ENCODE data around the gene KRT84. TPM values are rescaled to one million over a fixed set of nuclear protein-coding genes. Genes with fewer than 3 reads are reported as not detected.

KRT84 gene
- total and polyA plus RNA-seq, 10 of the 15 experiments (the other 5 are each of a cell fraction or from before 2014, with no cell fraction given): not detected

- TF ChIP-seq, protein P1, sequence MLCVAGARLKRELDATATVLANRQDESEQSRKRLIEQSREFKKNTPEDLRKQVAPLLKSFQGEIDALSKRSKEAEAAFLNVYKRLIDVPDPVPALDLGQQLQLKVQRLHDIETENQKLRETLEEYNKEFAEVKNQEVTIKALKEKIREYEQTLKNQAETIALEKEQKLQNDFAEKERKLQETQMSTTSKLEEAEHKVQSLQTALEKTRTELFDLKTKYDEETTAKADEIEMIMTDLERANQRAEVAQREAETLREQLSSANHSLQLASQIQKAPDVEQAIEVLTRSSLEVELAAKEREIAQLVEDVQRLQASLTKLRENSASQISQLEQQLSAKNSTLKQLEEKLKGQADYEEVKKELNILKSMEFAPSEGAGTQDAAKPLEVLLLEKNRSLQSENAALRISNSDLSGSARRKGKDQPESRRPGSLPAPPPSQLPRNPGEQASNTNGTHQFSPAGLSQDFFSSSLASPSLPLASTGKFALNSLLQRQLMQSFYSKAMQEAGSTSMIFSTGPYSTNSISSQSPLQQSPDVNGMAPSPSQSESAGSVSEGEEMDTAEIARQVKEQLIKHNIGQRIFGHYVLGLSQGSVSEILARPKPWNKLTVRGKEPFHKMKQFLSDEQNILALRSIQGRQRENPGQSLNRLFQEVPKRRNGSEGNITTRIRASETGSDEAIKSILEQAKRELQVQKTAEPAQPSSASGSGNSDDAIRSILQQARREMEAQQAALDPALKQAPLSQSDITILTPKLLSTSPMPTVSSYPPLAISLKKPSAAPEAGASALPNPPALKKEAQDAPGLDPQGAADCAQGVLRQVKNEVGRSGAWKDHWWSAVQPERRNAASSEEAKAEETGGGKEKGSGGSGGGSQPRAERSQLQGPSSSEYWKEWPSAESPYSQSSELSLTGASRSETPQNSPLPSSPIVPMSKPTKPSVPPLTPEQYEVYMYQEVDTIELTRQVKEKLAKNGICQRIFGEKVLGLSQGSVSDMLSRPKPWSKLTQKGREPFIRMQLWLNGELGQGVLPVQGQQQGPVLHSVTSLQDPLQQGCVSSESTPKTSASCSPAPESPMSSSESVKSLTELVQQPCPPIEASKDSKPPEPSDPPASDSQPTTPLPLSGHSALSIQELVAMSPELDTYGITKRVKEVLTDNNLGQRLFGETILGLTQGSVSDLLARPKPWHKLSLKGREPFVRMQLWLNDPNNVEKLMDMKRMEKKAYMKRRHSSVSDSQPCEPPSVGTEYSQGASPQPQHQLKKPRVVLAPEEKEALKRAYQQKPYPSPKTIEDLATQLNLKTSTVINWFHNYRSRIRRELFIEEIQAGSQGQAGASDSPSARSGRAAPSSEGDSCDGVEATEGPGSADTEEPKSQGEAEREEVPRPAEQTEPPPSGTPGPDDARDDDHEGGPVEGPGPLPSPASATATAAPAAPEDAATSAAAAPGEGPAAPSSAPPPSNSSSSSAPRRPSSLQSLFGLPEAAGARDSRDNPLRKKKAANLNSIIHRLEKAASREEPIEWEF (IDR thresholded peaks at IDR 0.05; ENCODE audit: insufficient replicate concordance, low read depth, low read length): no peak
- TF ChIP-seq CHD4 (IDR thresholded peaks at IDR 0.05) (no peak), HDAC6 (IDR thresholded peaks at IDR 0.05; ENCODE audit: unreplicated experiment) (no peak)
Measured at GRCh38 chr12:52418576-52419110, 33.2 kb upstream of the KRT84 start (continued).

GRCh38 chr12:52417740-52418139 lies 32.3 kb upstream of the KRT84 start:
- Histone ChIP-seq H3K27me3 (replicated peaks in 1 of 2; ENCODE audit: control insufficient read depth in 2 of 2, insufficient read depth in 2 of 2, low read length in 1 of 2) (peaks cover 0 to 2% of the 10 kb centered on the region in 2 experiments; a peak in 1 of 4 replicates), H3K27ac (ENCODE audit: control insufficient read depth, insufficient read depth) (no peak overlapping the region), H2AFZ (ENCODE audit: control insufficient read depth, low read depth, low read length) (no peak overlapping the region), H3K4me2 (ENCODE audit: control insufficient read depth, insufficient read depth) (no peak overlapping the region), H3K79me2 (ENCODE audit: control insufficient read depth, insufficient read depth, low read length) (no peaks in the 10 kb centered on the region), H3K4me3 (no peak overlapping the region), H4K20me1 (ENCODE audit: control insufficient read depth, insufficient read depth) (no peaks in the 10 kb centered on the region), H3K36me3 (ENCODE audit: control insufficient read depth in 2 of 2, insufficient read depth in 2 of 2, low read length in 1 of 2) (no peaks in the 10 kb centered on the region), H3K9me3 (replicated peaks; ENCODE audit: control insufficient read depth, insufficient read depth, low read length) (no peaks in the 10 kb centered on the region), H3K4me1 (ENCODE audit: control insufficient read depth, insufficient read depth, low read length) (no peaks in the 10 kb centered on the region), H3K9ac (ENCODE audit: control insufficient read depth, insufficient read depth, low read length) (no peak overlapping the region)
- FAIRE-seq (no peak), ATAC-seq (no peak), DNase-seq (ENCODE audit: low read depth, low spot score) (no peak)
- SMC1A ChIA-PET (ENCODE audit: uncharacterized antibody, unreplicated experiment): no interaction called here
- RAD21 ChIA-PET (ENCODE audit: unreplicated experiment): no interaction called here
- POLR2A ChIA-PET: no interaction called here
- in situ Hi-C loops (cut with MboI): no loop called here
- no TSS peak for BruUV-seq (replicated peaks)
- intact Hi-C loops (cut with micrococcal nuclease; ENCODE audit: unreplicated experiment): no loop called here
- 0% methylated on average over 2 of the region's 2 CpGs for WGBS (ENCODE audit: insufficient coverage, insufficient replicate concordance, low lambda C conversion rate, missing lambda C conversion rate)
- CTCF ChIA-PET: no interaction called here
- TF ChIP-seq ASH2L (IDR thresholded peaks at IDR 0.05; ENCODE audit: borderline replicate concordance, low read depth) (no peak), BCL11A (IDR thresholded peaks at IDR 0.05; ENCODE audit: low read depth, low read length) (no peak), USF2 (IDR thresholded peaks at IDR 0.05; ENCODE audit: borderline replicate concordance, low read depth, low read length) (no peak), NFXL1 (IDR thresholded peaks at IDR 0.05; ENCODE audit: borderline replicate concordance) (no peak), IRF3 (IDR thresholded peaks at IDR 0.05) (no peak), RFX5 (IDR thresholded peaks at IDR 0.05; ENCODE audit: low read depth, low read length) (no peak)
- TF ChIP-seq, protein P2, sequence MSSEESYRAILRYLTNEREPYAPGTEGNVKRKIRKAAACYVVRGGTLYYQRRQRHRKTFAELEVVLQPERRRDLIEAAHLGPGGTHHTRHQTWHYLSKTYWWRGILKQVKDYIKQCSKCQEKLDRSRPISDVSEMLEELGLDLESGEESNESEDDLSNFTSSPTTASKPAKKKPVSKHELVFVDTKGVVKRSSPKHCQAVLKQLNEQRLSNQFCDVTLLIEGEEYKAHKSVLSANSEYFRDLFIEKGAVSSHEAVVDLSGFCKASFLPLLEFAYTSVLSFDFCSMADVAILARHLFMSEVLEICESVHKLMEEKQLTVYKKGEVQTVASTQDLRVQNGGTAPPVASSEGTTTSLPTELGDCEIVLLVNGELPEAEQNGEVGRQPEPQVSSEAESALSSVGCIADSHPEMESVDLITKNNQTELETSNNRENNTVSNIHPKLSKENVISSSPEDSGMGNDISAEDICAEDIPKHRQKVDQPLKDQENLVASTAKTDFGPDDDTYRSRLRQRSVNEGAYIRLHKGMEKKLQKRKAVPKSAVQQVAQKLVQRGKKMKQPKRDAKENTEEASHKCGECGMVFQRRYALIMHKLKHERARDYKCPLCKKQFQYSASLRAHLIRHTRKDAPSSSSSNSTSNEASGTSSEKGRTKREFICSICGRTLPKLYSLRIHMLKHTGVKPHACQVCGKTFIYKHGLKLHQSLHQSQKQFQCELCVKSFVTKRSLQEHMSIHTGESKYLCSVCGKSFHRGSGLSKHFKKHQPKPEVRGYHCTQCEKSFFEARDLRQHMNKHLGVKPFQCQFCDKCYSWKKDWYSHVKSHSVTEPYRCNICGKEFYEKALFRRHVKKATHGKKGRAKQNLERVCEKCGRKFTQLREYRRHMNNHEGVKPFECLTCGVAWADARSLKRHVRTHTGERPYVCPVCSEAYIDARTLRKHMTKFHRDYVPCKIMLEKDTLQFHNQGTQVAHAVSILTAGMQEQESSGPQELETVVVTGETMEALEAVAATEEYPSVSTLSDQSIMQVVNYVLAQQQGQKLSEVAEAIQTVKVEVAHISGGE (CRISPR knock-in tag; IDR thresholded peaks at IDR 0.05): no peak

Measured in GM12878 (cell line).